AML-193 (cell line): ENCODE measurements around the gene STIM1.
"Not testable (repeated sequence)": the region's sequence is repeated elsewhere in the genome, so short reads cannot be mapped to it uniquely, and the experiment has no call there.

Experiments used
- DNase-seq, 2 experiments: peaks; one replicate each; lab custom pipeline; 2025; lab: John Stamatoyannopoulos, UW

The STIM1 gene

GRCh38 chr11:3854977-3855807 is at the start of gene STIM1:
Gene STIM1, plus strand, starts transcription at chr11:3855664. Its CDS starts 607 bp downstream, at chr11:3856271.
- DNase-seq, result peak; percentile 80 to 87

- DNase-seq, result peak; percentile 58 to 64
Measured at GRCh38 chr11:3807909-3808860, 47.3 kb upstream of the STIM1 start, which contains the start of gene PGAP2. Gene PGAP2, plus strand, starts transcription at chr11:3808560. Its CDS starts 2,700 bp downstream, at chr11:3811260.

- peak; percentile 80 to 81 for DNase-seq
Measured at GRCh38 chr11:3808861-3809623, 46.4 kb upstream of the STIM1 start.

- no peak for DNase-seq
Measured at GRCh38 chr11:3809624-3809928, 45.9 kb upstream of the STIM1 start.

GRCh38 chr11:3810446-3810845 is 45.0 kb upstream of the STIM1 start:
- no peak for DNase-seq

- no peak for DNase-seq
Measured at GRCh38 chr11:3810951-3811350, 44.5 kb upstream of the STIM1 start.

- DNase-seq, result not testable (repeated sequence)
Measured at GRCh38 chr11:3814832-3815231, 40.6 kb upstream of the STIM1 start.

GRCh38 chr11:3815845-3816244 is 39.6 kb upstream of the STIM1 start:
- no peak for DNase-seq

- no peak for DNase-seq
Measured at GRCh38 chr11:3816673-3817072, 38.8 kb upstream of the STIM1 start.

GRCh38 chr11:3817181-3817800 is 38.2 kb upstream of the STIM1 start:
- DNase-seq, result no peak

GRCh38 chr11:3820971-3821370 is 34.5 kb upstream of the STIM1 start:
- DNase-seq, result no peak

GRCh38 chr11:3822312-3822711 is 33.2 kb upstream of the STIM1 start:
- no peak for DNase-seq

GRCh38 chr11:3823303-3823702 is 32.2 kb upstream of the STIM1 start:
- DNase-seq, result no peak

GRCh38 chr11:3823762-3824506 is 31.5 kb upstream of the STIM1 start:
- no peak for DNase-seq

GRCh38 chr11:3824714-3825472 is 30.6 kb upstream of the STIM1 start:
- peak; percentile 60 to 71 for DNase-seq

- no peak for DNase-seq
Measured at GRCh38 chr11:3825473-3826154, 29.9 kb upstream of the STIM1 start.

- no peak for DNase-seq
Measured at GRCh38 chr11:3826721-3827120, 28.7 kb upstream of the STIM1 start.

- DNase-seq, result no peak
Measured at GRCh38 chr11:3827434-3828186, 27.9 kb upstream of the STIM1 start.

GRCh38 chr11:3830088-3830487 is 25.4 kb upstream of the STIM1 start:
- no peak for DNase-seq
